GM18511 (cell line): Measurements from ENCODE around the gene WWC1.

Experiments
- ATAC-seq: cut with Tn5 transposase; IDR thresholded peaks from one replicate; pipeline ENCODE4 v1.9.1; 2021; ENCODE audit warnings: mild to moderate bottlenecking, moderate library complexity; ENCODE audit not compliant: unreplicated experiment

WWC1 gene

DNA sequence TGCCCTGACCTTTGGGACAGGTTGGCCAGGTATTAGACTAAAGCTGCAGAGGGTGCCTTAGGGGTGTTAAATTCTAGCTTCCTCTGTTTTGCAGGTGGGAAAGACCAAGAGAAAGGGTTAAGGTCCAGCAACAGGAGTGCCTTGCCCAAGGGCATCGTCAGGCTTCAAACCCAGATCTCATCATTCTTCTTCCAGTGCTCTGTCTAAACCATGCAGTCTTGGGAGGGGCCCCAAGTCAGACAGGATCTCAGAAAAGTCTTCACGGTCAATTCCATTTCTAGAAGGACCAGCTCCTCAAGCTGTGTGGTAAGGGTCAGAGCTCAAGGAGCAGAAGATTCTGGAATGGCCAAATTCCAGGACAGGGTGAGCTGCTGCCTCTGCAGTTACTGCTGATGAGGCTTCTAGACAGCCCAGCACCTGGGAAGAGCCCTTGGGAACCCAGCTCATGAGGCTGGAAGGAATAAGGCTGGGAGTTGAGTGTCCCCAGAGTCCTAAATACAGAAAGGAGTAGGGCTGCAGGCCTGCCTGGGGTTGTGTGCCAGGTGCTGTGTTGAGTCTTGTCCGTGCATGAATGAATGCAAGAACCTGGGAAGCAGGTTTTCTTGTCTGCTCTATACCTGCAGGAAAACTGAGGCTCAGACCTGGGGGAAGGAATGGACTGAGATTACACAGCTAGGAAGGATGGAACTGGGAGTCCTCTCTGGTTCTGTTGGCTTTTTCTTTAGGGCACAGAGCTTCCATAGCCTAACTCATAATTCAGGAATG lies 69.3 kb downstream of the WWC1 start:
- ATAC-seq = no peak

DNA sequence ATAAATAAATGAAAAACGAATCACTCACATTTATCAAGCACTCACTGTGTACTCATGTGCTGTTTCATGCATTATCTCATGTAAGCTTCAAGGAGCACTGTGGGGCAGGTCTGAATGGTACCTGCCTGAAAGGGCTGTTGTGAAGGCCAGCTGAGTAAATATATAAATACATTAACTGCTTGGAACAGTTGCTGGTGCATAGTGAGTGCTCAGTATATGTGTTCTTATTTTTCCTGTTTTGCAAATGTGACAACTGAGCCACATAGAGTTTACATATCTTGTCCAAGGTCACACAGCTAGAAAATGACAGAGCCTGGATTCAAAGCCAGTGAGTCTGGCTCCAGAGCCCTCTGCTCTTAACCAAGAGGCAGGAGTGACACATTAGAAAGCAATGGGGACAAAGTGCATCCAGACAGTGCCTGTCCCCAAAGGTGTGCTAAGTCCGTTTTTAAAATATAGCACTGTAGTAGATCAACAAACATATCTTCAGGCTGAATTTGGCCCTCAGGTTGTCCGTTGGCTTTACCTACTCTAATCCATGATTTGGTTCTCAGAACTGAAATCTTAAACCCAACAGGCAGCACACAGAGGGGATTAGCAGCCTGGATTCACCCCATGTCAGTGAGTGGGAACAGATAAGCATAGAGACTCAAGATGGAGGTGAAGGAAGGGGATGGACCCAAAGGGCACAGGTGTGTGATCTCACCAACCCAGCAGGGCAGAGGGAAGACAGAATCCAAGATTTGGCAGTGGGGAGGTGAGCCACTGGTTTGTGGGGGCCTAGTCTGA lies 70.8 kb downstream of the WWC1 start:
- ATAC-seq = no peak

DNA sequence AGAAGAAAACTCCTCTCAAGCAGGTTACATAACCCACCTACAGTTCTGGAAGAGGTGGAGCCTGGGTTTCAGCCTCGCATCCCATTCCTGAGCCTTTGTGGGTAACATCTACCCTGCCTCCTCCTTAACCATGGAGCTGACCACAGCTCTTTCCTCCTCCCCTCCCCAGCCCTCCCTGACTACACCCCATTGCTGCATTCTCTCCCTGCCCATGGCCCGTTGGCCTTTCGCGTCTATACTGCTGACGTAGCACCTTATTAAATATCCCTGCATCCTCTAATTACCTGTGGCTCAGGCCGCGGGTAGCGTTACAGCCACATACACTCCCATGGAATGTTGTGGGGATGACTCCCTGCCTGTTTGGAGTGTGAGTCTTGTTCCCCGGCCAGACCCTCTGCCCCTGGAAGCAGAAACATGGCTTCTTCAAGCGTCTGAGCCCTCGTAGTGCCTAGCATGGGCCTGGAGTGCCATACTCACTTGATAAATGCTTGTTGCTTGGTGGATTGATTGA lies 72.8 kb downstream of the WWC1 start:
- no peak for ATAC-seq

DNA sequence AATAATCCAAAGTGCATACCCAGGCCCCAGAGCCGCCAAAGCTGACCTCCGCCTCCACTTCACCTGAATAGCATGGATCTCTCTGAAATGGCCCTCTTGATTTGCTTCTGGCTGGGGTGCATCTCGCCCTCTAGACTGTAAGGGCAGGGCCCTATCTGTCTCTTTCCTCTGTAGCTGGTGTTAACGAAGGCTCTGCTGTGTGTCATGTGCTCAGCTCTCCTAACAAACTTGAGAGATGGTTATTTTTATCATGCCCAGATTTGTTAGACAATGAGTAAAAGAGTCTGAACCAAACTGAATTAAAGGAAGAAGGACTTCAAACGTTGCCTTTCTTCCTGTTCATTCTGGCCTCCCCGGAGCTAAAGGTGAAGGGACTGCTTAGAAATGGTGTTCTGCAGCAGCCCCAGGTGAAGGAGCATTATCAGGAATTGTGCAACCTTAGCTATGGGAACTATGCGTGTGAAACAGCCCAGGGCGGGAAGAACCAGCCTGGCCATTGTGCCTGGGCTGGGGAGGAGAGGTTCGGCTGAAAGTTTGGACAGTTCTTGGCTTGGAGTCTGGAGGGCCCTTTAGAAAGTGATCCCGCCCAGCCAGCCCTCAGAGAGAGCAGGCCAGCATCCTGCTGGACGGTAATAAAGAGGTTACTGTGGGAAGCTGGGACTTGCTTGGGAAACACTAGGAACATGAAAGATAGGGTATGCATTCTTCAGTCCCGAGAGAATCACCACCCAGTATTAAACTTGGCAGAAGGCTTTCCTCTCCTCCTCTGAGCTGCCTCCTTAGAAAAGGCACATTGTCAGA lies 73.5 kb downstream of the WWC1 start:
- no peak for ATAC-seq

DNA sequence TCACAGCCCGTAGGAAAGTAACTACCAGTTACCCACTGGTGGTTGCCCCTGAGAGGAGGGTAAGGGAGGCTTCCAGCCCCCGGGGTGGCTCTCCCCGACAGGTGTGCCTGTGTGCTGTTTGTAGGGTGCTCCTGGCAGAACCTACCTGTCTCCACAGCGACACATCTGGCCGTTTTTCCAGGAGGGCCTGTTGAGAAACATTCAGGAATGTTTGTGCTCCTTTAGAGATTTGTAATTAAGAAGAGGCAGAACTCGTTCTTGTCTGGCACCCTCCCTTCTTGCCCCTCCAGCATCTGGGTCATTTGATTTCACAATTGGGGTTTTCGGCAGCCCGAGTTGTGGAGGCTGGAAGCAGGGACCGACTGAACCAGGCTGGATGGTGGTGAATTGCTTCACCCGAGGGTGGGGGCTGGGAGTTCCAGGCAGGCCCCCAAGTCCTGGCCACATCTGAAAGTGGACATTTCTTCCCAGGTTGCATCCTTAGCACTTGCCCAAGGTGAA lies 74.2 kb downstream of the WWC1 start:
- ATAC-seq = no peak

DNA sequence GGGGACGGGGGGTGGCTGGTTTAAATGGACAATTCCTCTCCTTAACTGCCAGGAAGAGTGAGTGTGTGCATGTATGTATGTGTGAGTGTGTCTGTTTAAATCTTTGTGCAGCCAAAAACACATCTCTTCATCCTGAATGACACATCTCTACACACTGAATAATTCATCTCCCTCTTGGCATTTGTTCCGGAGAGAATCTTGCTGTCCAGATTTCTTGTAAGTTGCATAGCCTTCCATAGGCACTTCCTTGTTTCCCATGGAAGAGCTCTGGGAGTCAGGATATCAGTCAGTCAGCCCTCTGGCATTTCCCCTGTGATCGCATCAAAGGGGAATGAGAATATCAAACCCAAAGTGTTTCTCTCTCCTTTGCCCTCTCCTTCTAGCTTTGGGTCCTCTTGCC lies 74.7 kb downstream of the WWC1 start:
- ATAC-seq = no peak

DNA sequence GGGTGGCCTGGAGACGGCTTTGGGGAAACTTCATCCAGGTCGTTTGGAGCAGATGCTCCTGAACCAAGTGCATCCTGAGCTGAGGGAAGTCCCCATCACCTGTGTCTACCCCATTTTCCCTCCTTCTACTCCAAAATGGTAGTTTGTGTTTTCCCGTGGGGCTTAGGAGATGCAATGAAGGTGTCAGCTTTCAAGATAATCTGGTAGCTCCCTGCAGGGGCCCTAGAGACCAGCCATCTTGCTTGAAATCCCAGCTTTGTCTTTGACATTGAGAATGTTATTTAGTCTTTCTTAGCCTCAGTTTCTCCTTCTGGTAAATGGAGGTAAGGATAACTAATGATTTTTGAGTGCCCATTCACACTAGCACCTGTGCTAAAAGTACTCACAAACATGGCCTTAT lies 77.4 kb downstream of the WWC1 start:
- ATAC-seq = no peak

DNA sequence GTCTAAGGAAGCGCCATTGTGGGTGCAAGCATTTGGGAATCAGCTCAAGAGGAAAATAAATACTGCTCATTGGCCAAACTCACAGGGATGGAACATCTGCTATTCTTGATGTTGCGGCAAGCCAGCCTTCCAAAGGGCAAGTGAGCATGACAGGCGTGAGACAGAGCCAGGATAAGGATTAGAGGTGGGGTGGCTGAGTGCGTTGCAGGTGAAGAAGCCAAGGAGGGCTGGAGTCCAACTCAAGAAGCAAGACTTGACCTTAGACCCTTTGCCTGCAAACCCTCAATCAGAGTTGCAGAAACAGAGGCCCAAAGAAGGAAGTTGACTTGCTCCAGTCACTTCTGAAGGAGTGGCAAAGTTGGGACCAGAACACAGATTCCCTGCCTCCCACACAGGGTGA lies 79.4 kb downstream of the WWC1 start:
- no peak for ATAC-seq

DNA sequence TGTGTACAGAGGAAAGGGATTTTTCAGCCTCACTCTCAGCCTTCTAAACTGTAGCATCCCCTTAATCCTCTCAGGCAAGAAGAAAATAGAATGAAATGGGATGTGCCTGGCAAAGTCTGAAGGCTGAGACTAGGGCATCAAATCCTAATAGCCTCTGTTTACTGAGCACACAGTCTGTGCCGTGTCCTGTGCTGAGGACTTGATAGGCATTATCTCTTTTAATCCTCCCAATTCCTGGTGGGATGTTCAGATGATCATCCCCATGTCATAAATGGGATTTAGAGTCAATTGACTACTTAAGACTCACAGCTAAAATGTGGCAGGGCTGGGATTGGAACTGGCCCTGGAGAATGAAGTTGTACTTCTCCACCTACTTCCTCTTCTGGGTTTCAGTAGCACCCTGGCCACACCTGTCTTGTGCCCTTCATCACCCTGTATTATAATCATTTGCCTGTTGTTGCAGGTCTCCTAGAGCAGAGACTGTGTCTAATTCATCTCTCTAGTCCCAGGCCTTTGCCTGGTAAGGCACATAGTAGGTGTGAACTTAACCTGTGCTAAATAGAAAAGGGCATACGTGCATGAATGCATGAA lies 81.0 kb downstream of the WWC1 start:
- ATAC-seq = no peak

DNA sequence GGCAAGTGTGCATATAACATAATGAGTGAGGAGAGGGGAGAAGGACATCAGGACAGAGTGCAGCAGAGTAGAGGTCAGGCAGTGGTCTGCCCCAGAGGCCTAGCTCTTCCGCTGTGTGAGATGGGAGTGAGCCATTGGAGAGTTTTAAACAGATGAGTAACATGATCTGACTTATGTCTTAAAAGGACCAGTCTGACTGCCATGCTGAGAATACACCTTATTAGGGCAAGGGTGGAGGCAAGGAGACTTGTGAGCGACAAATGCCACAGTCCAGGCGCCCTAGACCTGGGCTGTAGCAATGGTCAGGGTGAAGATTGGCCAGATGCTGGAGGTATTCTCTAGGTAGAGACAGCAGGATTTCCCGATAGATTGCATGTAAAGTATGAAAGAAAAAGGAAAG lies 83.1 kb downstream of the WWC1 start:
- ATAC-seq = no peak

DNA sequence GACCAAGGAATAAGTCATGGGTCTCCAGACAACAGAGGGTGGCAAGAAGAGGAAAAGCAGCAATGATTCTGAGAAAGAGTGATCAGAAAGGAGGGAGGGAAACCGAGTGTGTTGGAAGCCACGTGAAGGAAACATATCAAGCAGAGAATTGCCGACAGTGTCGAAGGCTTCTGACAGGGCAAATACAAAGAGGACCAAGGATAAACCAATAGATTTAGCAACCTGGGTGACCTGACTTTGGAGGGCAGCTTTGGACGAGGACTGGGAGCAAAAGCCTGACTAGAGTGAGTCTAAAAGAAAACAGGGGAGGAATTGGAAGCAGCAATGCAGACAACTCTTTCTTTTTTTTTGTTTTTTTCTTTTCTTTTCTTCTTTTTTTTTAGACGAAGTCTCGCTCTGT lies 83.8 kb downstream of the WWC1 start:
- ATAC-seq = no peak

DNA sequence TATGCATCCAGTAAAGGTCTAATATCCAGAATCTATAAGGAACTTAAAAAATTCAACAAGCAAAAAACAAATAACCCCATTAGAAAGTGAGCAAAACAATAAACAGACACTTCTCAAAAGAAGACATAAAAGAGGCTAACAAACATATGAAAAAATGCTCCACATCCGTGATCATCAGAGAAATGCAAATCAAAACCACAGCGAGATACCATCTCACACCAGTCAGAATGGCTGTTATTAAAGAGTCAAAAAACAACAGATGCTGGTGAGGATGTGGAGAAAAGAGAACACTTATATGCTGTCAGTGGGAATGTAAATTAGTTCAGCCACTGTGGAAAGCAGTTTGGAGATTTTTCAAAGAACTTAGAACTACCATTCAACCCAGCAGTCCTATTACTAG lies 86.1 kb downstream of the WWC1 start:
- ATAC-seq = no peak

DNA sequence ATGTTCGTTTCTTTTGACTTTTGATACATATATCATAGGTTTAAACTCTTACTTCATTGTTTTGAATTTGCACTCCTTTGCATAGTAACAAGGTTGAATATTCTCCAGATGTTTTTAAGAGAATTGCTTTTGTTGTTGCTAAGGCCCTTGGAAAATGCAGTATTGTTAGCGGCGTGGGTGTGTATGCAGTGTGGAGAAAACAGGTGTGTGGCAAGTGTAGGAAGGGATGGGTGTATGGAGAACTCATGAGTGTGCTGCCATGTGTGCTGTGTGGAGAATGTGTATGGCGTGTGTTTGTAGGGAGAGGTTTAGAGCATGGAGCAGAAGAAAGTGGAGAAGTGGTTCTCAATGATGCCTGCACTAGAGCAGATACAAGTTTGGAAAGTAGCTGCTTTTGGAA lies 87.3 kb downstream of the WWC1 start:
- ATAC-seq = no peak

DNA sequence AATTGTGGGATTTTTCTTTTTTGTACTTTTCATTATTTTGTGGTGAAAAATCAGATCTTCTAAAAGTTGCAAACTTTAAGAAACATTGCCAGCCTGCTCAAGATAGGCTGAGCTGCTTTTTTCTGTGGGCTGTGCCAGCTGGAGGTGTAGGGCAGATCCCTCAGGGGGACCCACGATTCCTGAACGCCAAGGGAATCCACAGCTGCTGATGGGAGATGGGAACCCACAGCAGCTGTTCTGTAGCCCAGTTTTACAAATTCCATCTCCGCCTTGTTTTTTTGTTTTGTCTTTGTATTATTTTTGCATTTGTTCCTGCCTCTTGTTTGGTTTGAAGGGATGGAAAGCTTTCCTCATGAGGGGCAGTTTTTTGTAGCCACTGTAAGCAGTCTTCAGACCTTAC lies 91.0 kb downstream of the WWC1 start:
- no peak for ATAC-seq

DNA sequence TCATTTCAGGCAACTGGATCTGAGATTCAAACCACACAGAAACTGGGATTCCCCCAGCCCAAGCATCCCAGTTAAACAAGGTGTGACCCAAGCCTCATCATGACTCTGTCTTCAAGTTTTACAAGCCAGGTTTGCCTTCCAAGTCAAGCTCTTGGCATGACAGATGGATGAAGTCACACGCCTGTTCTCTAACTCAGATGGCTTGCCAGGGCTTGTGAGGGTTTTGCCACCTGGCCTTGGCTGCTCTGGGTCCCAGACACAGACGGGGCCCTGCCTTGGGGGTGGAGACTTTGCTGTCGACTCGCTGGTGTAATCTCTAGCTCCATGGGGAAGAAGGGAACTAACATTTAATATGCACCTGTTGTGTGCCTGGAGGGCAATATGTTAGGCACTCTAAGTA lies 99.0 kb downstream of the WWC1 start:
- no peak for ATAC-seq

DNA sequence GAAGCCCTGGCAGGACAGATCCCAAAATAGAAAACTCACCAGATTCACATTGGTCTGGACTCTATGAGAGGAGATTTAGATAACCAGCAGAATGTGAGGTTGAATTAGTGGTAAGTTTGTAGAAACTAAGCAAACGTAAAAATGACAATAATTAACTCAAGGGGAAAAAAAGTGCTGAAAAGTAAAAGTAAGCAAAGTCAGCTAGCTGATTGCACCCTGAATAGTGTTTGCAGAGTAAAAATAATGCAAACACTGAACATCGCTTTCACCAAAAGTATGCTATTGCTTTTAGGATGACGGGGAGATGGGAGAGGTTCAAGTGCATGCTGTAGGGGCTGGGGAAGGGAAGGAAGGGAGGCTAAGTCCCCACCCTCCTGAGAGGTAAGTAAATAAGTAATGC lies 102.3 kb downstream of the WWC1 start:
- ATAC-seq = no peak

DNA sequence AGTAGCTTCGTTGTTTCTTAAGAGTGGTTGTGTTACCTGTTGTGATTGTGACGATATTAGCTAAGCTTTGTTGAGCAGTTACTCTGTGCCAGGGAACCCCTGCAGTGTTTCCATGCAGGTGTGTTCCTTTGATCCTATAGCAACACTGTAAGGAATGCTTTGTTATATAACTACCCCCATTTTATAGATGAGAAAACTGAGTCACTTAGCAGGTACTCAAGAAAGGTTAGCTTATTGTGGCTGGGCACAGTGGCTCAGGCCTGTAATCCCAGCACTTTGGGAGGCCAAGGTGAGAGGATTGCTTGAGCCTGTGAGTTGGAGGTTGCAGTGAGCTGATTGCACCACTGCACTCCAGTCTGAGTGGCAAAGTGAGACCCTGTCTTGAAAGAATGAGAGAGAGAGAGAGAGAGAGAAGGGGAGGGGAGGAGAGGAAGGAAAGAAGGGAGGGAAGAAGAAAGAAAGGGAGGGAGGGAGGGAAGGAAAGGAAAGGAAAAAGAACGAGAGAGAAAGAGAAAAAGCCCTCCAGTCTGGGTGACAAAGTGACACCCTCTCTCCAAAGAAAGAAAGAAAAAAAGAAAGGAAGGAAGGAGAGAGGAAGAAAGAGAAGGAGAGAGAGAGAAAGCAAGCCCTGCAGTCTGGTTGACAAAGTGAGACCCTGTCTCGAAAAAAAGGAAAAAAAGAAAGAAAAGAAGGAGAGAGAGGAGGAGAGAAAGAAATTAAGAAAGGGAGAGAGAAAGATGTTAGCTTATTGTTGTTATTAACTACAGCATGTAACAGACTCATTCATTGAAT lies 109.2 kb downstream of the WWC1 start:
- ATAC-seq = no peak

DNA sequence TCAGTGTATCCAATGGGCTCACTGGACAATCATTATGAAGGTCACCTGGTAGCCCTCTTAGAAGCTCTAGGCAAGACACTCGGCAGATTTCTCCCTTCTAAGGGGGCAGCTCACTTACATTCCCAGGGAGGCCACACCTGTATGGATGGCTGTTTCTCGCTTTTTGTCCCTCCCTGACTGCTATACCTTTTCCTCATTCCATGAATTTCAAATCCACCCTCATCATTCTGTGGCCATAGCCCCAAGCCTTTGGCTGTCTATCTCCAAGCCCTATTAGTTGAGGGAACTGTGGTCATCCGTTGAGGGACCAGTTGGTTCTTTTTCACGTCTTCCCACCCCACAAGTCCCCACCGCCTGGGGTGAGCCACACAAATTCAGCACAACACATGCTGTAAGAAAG lies 109.8 kb downstream of the WWC1 start:
- no peak for ATAC-seq

DNA sequence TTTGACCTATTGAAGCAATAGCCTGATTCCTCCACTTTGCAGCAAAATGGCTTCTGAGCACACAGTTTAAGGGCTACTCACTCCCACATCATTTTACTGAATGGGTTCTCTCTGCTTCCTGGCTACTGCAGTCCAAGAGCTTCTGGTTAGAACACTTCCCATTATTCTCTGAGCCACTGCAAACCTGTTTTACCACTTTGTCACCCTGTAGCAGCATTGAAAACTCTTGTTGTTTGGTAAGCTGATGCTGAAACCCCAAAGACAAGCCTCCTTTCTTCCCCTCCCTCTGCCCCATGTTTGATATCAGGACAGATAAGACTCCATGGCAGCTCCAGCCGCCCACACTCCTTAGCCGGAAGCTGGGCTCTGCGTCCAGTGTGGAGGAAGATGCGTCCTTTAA lies 110.4 kb downstream of the WWC1 start:
- no peak for ATAC-seq

DNA sequence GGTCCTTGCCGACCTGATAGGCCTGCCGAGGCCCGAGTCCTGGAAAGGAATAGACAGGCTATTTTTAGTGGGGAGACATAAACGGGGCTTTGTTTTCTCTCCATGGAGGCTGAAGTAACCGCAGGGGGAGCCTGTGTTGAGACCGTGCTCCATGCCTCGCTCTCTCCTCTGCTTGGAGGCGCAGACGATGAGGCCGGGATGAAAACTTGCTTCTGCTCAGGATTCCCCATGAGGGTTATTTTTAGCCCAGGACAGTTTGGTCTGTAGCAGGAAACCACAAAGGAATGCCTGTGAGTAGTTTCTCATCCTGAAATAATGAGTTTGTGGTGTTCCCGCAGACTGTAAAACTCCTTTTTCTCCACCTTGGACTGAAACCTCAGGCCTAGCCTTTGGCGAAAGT lies 112.9 kb downstream of the WWC1 start:
- no peak for ATAC-seq
